GM19193 (cell line): ENCODE data around the gene EFNA1.

ENCODE experiments used
- POLR2A ChIP-seq: IDR thresholded peaks from 4 replicates; pipeline ENCODE4 v1.6.1; 2011; ENCODE audit not compliant: insufficient read depth, insufficient read length; ENCODE audit errors: extremely low read depth

Gene EFNA1

GRCh38 chr1:155127105-155127966 lies at the start of gene EFNA1:
Gene EFNA1, plus strand, starts transcription at chr1:155127876. Its CDS starts 102 bp downstream, at chr1:155127978.
- no peak for TF ChIP-seq POLR2A

- TF ChIP-seq POLR2A = no peak
Observed at GRCh38 chr1:155078469-155079209, 49.0 kb upstream of the EFNA1 start, which contains the start of gene EFNA3. Gene EFNA3, plus strand, starts transcription at chr1:155078837. Its CDS starts 105 bp downstream, at chr1:155078942.

- TF ChIP-seq POLR2A = no peak
Observed at GRCh38 chr1:155079210-155079486, 48.5 kb upstream of the EFNA1 start.

GRCh38 chr1:155079487-155080311 lies 48.0 kb upstream of the EFNA1 start:
- no peak for TF ChIP-seq POLR2A

GRCh38 chr1:155080312-155081228 lies 47.1 kb upstream of the EFNA1 start:
- TF ChIP-seq POLR2A = no peak

- no peak for TF ChIP-seq POLR2A
Observed at GRCh38 chr1:155081472-155082300, 46.0 kb upstream of the EFNA1 start.

GRCh38 chr1:155082301-155083051 lies 45.2 kb upstream of the EFNA1 start:
- TF ChIP-seq POLR2A = no peak

GRCh38 chr1:155083052-155083541 lies 44.6 kb upstream of the EFNA1 start:
- no peak for TF ChIP-seq POLR2A

GRCh38 chr1:155083865-155084721 lies 43.6 kb upstream of the EFNA1 start:
- TF ChIP-seq POLR2A = no peak

- no peak for TF ChIP-seq POLR2A
Observed at GRCh38 chr1:155084722-155085503, 42.8 kb upstream of the EFNA1 start.
